CD4-positive, alpha-beta T cell treated with Interleukin-12 subunit alpha and Interleukin-12 subunit beta, for 1 hour (primary cell): ENCODE measurements around the gene BRIP1.
"Not testable (repeated sequence)": the region's sequence is repeated elsewhere in the genome, so short reads cannot be mapped to it uniquely, and the experiment has no call there.

Experiments
- DNase-seq: peaks from one replicate; pipeline ENCODE4 v3.0.0-alpha.2; 2020

The BRIP1 gene

DNA sequence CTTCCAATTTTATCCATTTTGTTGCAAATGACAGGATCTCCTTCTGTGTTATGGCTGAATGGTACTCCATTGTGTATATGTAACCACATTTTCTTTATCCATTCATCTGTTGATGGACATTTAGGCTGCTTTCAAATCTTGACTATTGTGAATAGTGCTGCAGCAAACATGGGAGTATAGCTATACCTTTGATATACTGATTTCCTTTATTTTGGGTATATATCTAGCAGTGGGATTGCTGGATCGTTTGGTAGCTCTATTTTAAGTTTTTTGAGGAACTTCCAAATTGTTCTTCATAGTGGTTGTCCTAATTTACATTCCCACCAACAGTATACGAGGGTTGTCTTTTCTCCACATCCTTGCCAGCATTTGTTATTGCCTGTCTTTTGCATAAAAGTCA, 67.8 kb downstream of the BRIP1 start:
- DNase-seq = no peak

DNA sequence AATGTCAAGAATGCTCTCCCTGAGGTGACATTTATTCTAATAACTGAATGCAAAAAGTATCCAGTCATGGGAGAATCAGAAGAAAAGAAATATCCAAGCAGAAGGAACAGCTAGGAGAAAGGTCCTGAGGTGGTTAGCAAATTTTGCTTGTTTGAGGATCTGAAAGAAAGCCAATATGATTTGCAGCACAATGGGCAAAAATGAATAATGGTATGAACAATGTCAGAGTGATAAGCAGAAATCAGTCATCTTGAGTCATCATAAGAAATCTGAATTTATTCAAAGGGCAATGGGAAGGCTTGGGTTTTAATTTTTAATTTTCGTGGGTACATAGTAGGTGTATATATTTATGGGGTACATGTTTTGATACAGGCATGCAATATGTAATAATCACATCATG, 68.5 kb downstream of the BRIP1 start:
- DNase-seq = no peak

DNA sequence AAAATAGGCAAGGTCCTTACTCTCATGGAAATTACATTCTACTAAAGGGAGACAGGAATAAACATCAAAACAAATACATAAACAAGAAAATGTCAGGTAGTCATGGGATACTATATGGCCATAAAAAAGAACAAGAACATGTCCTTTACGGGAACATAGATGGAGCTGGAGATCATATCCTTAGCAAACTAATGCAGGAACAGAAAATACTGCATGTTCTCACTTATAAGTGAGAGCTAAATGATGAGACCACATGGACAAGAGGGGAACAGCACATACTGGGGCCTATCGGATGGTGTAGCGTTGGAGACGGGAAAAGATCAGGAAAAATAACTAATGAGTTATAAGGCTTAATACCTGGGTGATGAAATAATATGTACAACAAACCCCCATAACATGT, 69.1 kb downstream of the BRIP1 start:
- DNase-seq = no peak

DNA sequence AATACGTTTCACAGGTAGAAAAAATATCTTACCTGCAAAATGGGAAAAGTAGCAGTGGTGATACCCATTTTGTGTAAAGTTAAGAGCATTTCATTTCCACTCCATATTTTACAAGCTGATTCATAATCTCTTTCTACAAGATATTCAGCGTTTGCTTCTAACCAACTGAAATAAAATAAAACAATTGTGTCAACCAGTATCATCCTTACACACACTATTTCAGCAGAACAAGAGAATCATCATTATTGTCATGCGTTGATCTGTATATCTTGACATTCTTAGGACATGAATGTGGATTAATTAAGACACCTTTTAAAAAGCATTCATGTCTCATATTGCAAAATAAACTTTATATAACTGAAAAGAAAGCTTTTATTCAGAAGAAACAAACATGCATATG, 69.8 kb downstream of the BRIP1 start:
- no peak for DNase-seq

DNA sequence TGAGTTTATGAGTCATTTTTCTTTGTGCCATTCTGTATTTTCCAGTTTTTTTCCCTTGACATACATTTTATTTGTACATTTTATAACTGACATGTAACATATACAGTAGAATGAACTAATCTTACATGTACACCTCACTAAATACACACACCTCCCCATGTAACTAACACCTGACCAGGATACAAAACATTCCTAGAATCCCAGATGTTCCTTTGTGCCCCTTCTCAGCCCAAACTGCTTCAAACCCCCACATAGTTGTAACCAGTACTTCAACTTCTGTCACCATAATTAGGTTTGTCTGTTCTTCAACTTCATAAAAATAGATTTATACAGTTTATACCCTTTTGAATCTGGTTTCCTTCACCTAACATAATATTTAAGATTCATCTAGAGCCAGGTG, 73.5 kb downstream of the BRIP1 start:
- no peak for DNase-seq

DNA sequence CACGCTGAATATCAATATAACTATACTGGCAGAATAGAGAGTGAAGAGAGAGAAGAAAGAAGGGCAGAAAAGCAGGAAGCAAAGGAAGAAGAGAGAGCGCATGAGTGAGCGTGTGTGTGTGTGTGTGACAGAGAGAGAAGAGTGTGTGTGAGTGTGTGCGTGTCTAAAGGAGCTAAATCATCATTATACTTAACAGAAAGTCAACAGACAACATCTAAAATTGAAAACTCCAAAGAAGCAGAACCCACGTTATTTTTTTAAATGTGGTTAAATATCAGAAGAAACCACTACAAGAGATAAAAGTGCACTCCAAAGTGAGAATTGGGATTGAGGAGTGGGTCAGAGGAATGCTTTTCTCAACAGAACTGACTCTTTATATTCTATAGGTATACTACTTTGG, 77.2 kb downstream of the BRIP1 start:
- DNase-seq = no peak

DNA sequence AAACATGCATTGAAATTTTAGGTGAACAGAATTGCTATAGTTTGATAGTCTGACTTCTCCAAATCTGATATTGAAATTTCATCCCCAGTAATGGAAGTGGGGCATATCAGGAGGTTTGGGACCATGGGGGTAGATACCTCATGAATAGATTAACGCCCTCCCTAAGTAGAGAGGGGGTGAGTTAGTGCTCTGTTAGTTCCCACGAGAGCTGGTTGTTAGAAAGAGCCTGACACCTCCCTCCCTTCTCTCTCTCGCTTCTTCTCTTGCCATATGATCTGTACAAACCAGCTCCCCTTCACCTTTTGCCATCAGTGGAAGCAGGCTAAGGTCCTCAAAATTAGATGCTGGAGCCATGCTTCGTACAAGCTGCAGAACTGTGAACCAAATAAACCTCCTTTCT, 78.8 kb downstream of the BRIP1 start:
- DNase-seq = no peak

DNA sequence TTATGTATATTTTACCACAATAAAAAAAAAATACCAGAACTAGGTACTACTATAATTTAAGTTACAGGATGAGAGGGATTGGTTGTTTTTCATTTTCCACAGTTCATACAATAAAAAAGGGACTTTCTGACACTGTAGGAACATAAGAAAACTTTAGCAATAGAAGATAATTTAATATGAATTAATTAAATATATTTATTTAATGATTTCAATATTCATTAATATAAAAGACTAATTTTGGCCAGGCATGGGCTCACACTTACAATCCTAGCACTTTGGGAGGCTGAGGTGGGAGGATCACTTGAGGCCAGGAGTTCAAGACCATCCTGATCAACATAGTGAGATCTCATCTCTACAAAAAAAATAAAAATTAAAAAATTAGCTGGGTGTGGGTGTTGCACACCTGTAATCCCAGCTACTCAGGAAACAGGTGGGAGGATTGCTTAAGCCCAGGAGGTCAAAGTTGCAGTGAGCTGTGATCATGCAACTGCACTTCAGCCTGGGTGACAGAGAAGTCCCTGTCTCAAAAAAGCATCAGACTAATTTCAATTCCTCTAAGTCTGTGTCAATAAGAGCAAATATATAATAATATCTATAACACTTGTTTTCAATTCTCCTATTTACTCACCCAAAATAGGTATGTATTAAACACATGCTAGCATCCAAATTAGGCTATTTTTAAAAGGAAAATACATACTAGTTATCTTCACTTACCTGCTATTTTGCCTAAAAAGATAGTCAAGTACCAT, 79.6 kb downstream of the BRIP1 start:
- no peak for DNase-seq

DNA sequence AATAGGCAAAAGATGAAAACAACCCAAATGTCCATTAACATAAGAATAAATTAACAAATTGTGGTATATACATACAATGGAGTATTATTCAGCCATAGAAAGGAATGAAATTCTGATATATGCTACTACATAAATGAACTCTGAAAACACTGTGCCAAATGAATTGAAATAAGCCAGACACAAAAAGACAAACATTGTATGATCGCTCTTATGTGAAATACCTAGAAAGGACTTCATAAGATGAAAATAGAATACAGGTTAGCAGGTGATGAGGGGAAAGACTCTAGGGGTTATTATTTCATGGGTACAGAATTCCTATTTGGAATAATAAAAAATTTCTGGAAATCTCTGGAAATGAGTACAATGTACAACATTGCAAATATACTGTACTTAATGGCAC, 80.2 kb downstream of the BRIP1 start:
- no peak for DNase-seq

DNA sequence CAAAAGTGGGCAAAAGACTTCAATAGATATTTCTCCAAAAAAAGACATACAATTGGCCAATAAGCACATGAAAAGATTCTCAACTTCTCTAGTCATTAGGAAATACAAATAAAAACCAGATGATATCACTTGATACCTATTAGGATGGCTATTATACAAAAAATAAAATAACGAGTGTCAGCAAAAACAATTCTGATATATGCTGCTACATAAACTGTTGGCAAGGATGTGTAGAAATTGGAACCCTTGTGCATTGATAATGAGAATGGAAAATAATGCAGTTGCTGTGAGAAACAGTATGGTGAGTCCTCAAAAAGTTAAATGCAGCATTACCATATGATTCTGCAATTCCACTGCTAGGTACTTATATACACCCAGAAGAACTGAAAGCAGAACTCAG, 80.6 kb downstream of the BRIP1 start:
- DNase-seq = no peak

DNA sequence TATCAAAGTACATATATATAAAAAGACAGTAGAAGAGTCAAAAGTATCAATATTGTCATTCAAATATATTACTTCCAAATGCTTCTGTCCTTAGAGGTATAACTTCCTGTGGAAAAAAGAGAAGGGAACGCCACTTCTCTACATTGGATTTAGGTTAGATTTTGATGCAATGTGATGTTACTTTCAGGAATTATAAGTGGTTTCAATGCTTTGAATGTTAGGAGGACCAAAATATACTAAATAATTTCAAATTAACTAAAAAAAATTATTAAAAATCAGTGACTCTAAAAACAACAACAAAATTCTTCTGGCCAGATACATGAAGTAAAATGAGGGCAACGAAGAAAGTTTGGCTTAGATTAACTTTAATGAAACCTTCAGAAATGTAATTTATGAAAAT, 88.0 kb downstream of the BRIP1 start:
- no peak for DNase-seq

DNA sequence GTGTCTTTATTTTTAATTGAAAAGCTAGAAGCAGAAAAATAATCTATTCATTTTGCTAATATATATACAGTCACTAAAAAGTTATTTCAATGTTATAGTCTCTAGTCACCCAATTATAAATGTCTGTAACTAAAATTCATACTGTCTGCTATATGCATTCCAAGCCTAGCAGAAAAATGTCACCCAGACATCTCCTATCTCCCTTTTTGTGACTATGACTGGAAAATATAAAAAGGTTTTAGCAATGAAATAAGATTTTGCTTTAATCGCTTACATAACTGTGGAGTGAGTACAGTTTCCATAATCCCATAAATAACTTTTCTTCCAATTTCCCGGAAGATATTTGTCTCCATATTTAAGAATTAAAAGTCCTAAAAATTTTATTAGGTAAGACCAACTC, 88.6 kb downstream of the BRIP1 start:
- no peak for DNase-seq

DNA sequence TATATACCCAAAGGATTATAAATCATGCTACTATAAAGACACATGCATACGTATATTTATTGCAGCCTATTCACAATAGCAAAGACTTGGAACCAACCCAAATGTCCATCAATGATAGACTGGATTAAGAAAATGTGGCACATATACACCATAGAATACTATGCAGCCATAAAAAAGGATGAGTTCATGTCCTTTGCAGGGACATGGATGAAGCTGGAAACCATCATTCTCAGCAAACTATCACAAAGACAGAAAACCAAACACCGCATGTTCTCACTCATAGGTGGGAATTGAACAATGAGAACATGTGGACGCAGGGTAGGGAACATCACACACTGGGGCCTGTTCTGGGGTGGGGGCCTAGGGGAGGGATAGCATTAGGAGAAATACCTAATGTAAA, 89.2 kb downstream of the BRIP1 start:
- DNase-seq = not testable (repeated sequence)

DNA sequence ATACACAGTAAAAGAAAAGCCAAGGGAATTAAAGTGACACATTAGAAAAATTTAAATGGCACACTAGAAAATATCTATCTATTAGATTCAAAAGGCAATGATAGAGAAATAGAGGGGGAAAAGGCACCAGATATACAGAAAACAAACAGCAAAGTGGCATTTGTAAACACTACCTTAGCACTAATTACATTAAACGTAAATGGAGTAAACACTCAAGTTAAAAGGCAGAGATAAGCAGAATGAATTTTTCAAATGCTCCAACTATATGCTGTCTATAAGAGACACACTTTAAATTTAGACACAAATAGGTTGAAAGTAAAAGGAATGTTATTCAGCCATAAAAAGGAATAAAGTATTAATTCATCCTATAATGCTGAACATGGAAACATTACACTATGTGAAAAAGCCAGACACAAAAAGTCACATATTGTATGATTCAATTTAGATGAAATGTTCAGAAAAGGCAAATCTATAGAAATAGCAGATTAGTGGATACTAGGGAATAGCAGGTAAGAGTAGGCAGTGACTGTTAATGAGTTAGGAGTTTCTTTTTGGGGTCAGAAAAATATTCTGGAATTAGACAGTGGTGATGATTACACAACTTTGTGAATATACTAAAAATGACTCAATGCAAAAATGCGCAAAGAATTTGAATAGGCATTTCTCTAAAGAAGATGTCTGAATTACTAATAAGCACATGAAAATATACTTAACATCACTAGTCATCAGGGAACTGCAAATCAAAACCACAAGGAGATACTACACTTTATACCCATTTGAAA, 92.4 kb downstream of the BRIP1 start:
- DNase-seq = no peak

DNA sequence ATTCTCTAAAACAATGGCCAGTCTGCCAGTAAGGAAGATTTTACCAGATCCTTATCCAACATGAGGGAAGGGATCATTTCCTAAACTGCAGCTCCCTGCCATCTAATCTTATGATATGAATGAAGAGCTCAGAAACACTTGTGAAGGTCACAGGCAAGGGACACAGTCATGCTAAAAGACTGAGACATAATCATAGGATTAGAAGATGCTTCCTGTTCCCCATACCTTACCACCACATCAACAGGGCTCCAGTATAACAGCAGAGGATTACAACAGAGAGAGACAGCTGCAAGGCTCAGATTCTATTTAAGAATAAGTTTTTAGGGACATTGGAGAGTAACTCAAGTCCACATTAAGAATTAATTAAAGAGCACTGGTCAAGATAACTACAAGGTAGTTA, 93.3 kb downstream of the BRIP1 start:
- DNase-seq = no peak

DNA sequence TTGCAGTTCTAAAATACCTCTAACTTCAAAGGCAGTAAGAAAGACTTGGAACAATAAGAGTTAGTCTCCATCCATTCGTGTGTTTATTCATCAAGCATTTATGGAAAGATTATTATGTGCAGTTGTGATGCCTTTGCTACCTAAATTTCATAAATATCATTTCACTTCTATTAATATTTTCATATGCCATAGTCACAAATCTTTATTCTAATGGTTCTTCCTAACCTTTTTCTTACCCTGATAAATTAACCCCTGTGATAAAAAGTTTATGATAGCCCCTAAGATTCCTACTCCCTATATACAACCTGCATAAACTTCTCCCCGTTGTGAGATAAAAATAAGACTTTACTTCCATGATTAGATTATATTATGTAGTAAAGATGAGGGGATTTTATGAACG, 94.9 kb downstream of the BRIP1 start:
- DNase-seq = no peak

DNA sequence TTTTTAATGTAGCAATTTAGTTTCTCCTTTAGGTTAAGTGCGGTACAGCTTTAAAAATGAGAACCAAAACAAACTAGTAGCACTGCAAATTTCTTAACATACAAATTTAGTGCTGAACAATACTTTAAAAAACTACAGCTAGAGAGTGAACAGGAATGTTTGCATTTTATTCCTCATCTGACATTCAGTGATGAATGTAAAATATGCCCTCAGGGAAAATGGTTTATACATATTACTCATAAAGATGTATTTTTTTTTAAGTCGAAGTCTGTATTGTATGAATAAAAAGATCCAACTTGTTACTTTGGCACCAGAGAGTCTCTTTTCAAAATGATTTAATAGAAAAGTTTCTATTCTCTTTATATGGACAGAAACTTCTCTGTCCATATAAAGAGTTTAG, 96.8 kb downstream of the BRIP1 start:
- no peak for DNase-seq

DNA sequence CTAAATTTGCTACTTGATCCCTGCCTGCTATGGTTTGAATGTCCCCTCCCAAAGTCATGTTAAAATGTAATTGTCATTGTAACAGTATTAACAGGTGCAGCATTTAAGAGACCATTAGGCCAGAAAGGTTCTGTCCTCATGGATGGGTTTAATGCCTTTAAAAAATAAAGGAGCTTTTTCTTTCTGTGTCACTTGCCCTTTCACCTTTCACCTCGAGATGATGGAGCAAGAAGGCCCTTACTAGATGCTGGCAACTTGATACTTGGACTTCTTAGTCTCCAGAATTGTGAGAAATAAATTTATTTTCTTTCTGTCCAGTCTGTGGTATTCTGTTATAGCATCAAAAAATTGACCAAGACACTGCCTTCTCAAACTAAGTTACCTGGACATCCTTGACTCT, 98.5 kb downstream of the BRIP1 start:
- DNase-seq = no peak

DNA sequence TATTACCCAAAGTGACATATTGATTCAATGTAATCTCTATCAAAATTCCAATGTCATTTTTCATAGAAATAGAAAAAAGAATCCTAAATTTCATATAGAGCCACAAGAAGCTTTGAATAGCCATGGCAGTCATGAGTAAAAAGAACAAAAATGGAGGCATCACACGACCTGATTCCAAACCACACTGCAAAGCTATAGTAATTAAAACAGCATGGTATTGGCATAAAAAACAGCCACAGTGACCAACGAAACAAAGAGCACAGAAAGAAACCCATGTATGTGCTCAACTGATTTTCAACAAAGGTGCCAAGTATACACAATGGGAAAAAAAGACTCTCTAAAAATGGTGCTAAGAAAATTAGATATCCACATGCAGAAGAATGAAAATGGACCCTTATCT, 101.5 kb downstream of the BRIP1 start:
- no peak for DNase-seq

DNA sequence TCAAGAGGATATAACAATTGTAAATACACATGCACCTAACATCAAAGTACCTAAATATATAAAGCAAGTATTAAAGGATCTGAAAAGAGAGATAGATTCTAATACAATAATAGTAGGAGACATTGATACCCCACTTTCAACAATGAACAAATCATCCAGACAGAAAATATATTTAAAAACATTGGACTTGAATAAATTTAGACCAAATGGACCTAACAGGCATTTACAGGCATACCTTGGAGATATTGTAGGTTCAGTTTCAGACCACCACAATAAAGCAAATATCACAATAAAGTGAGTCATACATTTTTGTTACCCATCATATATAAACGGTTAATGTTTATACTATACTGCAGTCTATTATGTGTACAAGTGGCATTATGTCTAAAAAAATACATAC, 104.0 kb downstream of the BRIP1 start:
- no peak for DNase-seq

DNA sequence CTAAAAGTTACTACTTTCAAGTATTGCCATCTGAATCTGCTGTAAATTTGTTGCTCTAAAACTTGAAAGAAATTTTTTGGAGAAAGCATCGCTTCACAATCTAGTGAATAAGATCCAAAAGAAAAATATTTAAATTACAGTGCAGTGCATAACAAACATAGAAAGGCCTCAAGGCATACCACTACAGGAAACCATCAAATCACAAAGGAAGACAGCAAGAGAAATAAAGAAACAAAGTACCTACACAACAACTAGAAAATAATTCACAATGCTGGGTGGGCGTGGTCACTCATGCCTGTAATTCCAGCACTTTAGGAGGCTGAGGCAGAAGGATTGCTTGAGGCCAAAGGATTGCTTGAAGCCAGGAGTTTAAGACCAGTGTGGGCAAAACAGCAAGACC, 104.9 kb downstream of the BRIP1 start:
- no peak for DNase-seq

DNA sequence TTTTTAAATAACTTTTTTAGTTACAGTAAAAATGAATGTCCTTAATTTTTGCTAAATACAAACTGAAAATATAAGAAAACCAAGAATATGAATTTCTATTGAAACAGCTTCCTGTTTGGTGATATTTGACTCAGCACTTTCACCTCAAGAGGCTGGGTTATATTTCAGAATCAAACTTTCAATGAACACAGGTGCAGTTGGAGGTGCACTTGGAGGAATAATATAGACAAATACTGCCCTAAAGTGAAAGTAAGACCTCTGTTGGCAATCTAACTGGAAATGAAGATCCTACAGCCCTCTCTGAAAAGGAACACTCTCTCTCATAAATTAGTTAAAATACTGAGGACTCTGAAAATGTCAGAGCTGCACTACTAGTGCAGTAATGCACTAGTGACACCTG, 106.2 kb downstream of the BRIP1 start:
- no peak for DNase-seq

DNA sequence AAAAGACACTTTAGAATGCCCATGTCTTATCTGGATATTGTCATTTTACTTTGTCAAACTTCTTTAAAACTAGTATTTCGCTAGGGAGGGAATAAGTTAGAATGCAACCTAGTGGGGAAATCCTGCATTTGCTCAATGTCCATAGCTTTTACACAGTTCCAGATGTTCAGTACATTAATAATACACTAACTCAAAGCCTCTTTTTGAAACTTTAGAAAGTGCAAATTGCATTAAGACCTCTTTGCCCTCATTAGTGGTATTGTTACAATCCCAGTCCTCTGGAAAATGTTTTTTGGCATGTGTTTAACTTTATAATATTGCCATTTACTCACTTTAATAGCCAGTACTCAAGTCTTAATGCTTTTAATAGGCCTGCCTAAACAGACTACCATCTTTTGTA, 106.8 kb downstream of the BRIP1 start:
- no peak for DNase-seq

DNA sequence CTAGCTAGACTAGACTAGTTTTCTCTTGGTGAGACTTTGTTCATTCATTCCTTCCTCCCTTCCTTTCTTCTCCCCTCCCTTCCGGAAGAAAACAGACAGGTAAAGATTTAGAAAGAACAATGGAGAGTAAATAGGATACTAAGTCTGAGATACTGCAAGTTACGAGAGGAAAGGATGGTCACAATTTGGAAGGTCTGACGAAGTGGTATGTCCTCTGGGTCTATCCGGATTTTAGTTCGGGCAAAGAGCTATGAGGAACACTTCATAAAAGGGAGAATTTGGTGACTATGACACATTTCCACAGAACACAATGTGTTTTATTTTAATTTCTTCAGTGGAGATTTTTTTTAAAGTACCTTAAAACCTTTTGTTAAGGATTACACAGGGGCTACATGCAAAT, 107.7 kb downstream of the BRIP1 start:
- DNase-seq = no peak

DNA sequence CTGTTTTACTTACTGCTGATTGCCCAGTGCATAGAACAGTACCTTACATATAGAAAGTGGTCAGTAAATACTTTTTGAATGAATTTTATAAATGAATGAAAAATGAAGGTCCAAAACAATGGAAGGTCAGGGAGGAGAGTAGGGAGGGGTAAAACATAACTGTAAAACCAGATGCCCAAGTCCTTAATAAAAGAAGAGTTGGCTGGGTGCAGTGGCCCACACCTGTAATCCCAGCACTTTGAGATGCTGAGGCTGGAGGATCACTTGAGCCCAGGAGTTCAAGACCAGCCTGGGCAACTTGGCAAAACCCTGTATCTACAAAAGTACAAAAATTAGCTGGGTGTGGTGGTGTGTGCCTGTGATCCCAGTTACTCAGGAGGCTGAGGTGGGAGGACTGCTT, 108.2 kb downstream of the BRIP1 start:
- no peak for DNase-seq
